Prostate gland (tissue), 2 donors: ENCODE measurements around the gene SLC16A10. TPM values are rescaled to one million over a fixed set of nuclear protein-coding genes. Genes with fewer than 3 reads are reported as not detected.
"Not testable (repeated sequence)": the region's sequence is repeated elsewhere in the genome, so short reads cannot be mapped to it uniquely, and the experiment has no call there.

Experiments
- DNase-seq: peaks from one replicate; pipeline ENCODE4 v3.0.0-alpha.2; 2019; ENCODE audit warnings: low spot score
- H3K27ac ChIP-seq, 2 donors: fragments of 200-600 bp; sonication (generic); 2 replicates each; pipeline ENCODE4 v1.5.1; 2017 to 2019
- H3K27me3 ChIP-seq: fragments of 200-600 bp; sonication (generic); replicated peaks from 2 replicates; pipeline ENCODE4 v1.5.1; 2019; ENCODE audit not compliant: insufficient read depth
- H3K36me3 ChIP-seq, 2 donors: fragments of 200-600 bp; sonication (generic); 1 replicate in 1 of 2; 2 replicates in 1 of 2; pipeline versions ENCODE4 v1.5.1 to v1.8.1; 2017 to 2019
- H3K4me1 ChIP-seq: fragments of 200-600 bp; sonication (generic); replicated peaks from 2 replicates; pipeline ENCODE4 v1.5.1; 2019
- H3K4me3 ChIP-seq, 2 donors: fragments of 200-600 bp; sonication (generic); 2 replicates each; pipeline ENCODE4 v1.5.1; 2017 to 2019
- H3K9me3 ChIP-seq: fragments of 200-600 bp; sonication (generic); 2 replicates; pipeline ENCODE4 v1.5.1; 2017
- CTCF ChIP-seq, 4 experiments: fragments of 200-600 bp in 2 of 4; fragments of 450-650 bp in 2 of 4; sonication (generic) in 2 of 4; IDR thresholded peaks; 1 replicate in 3 of 4; 2 replicates in 1 of 4; pipeline ENCODE4 v1.5.1; 2016 to 2019; ENCODE audit warnings: antibody characterized with exemption in 4 of 4, mild to moderate bottlenecking in 2 of 4, moderate library complexity in 2 of 4
- POLR2A ChIP-seq: fragments of 450-650 bp; IDR thresholded peaks from one replicate; pipeline ENCODE4 v1.6.1; 2016; ENCODE audit warnings: antibody characterized with exemption, mild to moderate bottlenecking
- POLR2AphosphoS5 ChIP-seq: sonication (generic); formaldehyde crosslinking; IDR thresholded peaks from one replicate; pipeline ENCODE4 v1.6.1; 2017; ENCODE audit warnings: antibody characterized with exemption
- WGBS: methylation state at CpG from one replicate; pipeline ENCODE4 v1.1.5; 2018; 5-methylcytosine and 5-hydroxymethylcytosine counted together
- intact Hi-C: fragments of 100-400 bp; cut with DNase I; formaldehyde crosslinking; loops from one replicate; pipeline ENCODE4 v1.14.2; 2022
- total RNA-seq, 2 donors: library from RNA; depleted of rRNA; stranded (reverse); fragments of >200 nt; gene quantifications; one replicate each; pipeline ENCODE4 v1.1.0, GENCODE V29; 2016

Gene SLC16A10
- total RNA-seq, 2 donors from 2014 or later, result 11.5 to 12.5 TPM

GRCh38 chr6:111190637-111191036 lies 103.3 kb downstream of the SLC16A10 start:
- no peaks in the 10 kb centered on the region for H3K9me3 ChIP-seq
- no peaks in the 10 kb centered on the region for H3K36me3 ChIP-seq
- H3K4me1 ChIP-seq, result no peaks in the 10 kb centered on the region
- no peak overlapping the region for H3K27ac ChIP-seq
- H3K4me3 ChIP-seq, result no peak overlapping the region
- TF ChIP-seq POLR2A (no peak), POLR2AphosphoS5 (no peak)
- DNase-seq, result no peak
- intact Hi-C loops, result no loop called here
- H3K27me3 ChIP-seq, result no peaks in the 10 kb centered on the region
- 97% methylated on average over 3 of the region's 3 CpGs for WGBS

GRCh38 chr6:111191136-111191535 lies 103.8 kb downstream of the SLC16A10 start:
- H3K4me1 ChIP-seq, H3K27ac ChIP-seq, DNase-seq, H3K9me3 ChIP-seq, intact Hi-C loops, H3K4me3 ChIP-seq, H3K36me3 ChIP-seq, H3K27me3 ChIP-seq: not testable (repeated sequence)

GRCh38 chr6:111192911-111193555 lies 105.7 kb downstream of the SLC16A10 start:
- H3K4me1 ChIP-seq, result no peaks in the 10 kb centered on the region
- intact Hi-C loops, result no loop called here
- TF ChIP-seq CTCF (IDR thresholded peaks at IDR 0.05) (no peak), POLR2A (no peak), POLR2AphosphoS5 (no peak)
- H3K27ac ChIP-seq, result no peak overlapping the region
- no peaks in the 10 kb centered on the region for H3K27me3 ChIP-seq
- no peaks in the 10 kb centered on the region for H3K36me3 ChIP-seq
- no peak for DNase-seq
- H3K9me3 ChIP-seq, result no peaks in the 10 kb centered on the region
- no peak overlapping the region for H3K4me3 ChIP-seq

- no peak overlapping the region for H3K4me3 ChIP-seq
- no peak for DNase-seq
- TF ChIP-seq POLR2AphosphoS5 (no peak), POLR2A (no peak), CTCF (IDR thresholded peaks at IDR 0.05) (no peak)
- no peaks in the 10 kb centered on the region for H3K9me3 ChIP-seq
- no peaks in the 10 kb centered on the region for H3K4me1 ChIP-seq
- intact Hi-C loops, result no loop called here
- no peaks in the 10 kb centered on the region for H3K36me3 ChIP-seq
- H3K27ac ChIP-seq, result no peak overlapping the region
- H3K27me3 ChIP-seq, result no peaks in the 10 kb centered on the region
Observed at GRCh38 chr6:111195656-111196055, 108.4 kb downstream of the SLC16A10 start.

GRCh38 chr6:111198841-111199240 lies 111.5 kb downstream of the SLC16A10 start:
- DNase-seq, result no peak
- no peak overlapping the region for H3K27ac ChIP-seq
- TF ChIP-seq POLR2AphosphoS5 (no peak), CTCF (IDR thresholded peaks at IDR 0.05) (no peak), POLR2A (no peak)
- 95% methylated on average over 3 of the region's 3 CpGs for WGBS
- intact Hi-C loops, result no loop called here
- no peak overlapping the region for H3K4me3 ChIP-seq
- H3K9me3 ChIP-seq, result no peaks in the 10 kb centered on the region
- H3K27me3 ChIP-seq, result no peaks in the 10 kb centered on the region
- no peaks in the 10 kb centered on the region for H3K36me3 ChIP-seq
- no peaks in the 10 kb centered on the region for H3K4me1 ChIP-seq

- Histone ChIP-seq H3K36me3 (no peaks in the 10 kb centered on the region), H3K4me3 (no peak overlapping the region), H3K27me3 (no peaks in the 10 kb centered on the region), H3K27ac (no peak overlapping the region), H3K9me3 (no peaks in the 10 kb centered on the region), H3K4me1 (no peaks in the 10 kb centered on the region)
- intact Hi-C loops, result no loop called here
- TF ChIP-seq POLR2A (no peak), POLR2AphosphoS5 (no peak), CTCF (IDR thresholded peaks at IDR 0.05) (no peak)
- DNase-seq, result no peak
- 60% methylated on average over 1 of the region's 1 CpG for WGBS
Observed at GRCh38 chr6:111199935-111200334, 112.6 kb downstream of the SLC16A10 start.
